SK-MEL-5 (cell line): ENCODE measurements around the gene AP1S3. TPM values are rescaled to one million over a fixed set of nuclear protein-coding genes. Genes with fewer than 3 reads are reported as not detected.

ENCODE experiments used
- DNase-seq: peaks from one replicate; pipeline ENCODE4 v3.0.0-alpha.2; 2016; ENCODE audit warnings: low read depth, low spot score
- in situ Hi-C: cut with HindIII; loops from 2 replicates; pipeline ENCODE4 v1.10.0; 2016; ENCODE audit warnings: low sequenced_read_pairs, high pct_unique_total_duplicates, low pct_unique_long_range_greater_than_20kb
- total RNA-seq: library from RNA; depleted of rRNA; stranded (reverse); fragments of >200 nt; shearing (Covaris generic); gene quantifications from 2 replicates; pipeline ENCODE4 v1.2.3, GENCODE V29; 2014

AP1S3 gene
- total RNA-seq, 1 experiment from 2014 or later: 15.5 TPM

DNA sequence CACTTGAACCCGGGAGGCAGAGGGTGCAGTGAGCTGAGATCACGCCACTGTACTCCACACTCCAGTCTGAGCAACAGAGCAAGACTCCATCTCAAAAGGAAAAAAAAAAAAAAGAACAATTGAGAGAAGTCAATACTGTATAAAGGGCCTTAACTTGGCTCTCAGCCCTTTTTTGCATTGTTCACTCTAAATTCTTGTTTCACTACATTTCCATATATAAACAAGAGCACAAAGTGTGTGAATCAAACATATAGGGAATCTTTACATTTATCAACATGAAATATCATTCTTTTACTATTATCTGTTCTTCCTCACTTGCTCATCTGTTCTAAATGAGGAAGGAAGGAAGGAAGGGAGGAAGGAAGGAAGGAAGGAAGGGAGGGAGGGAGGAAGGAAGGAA, 90.8 kb downstream of the AP1S3 start:
- in situ Hi-C loops: no loop called here
- no peak for DNase-seq

DNA sequence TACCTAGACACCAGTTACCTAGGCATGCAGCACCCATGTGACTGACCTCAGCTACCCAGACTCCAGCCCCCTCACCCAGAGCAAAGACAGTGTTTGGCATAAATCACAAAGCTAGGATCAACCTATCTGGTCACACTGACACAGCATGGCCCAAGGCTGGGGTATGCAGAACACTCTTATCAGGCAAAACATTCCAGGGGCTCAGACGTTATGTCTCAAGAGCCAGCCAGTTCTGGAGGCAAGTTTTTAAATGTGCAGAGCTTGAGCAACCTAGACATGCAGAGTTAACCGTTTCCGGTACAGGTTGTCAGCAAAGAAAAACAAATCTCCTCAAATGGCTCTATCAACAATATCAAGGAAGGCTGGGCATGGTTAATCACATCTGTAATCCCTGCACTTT, 92.8 kb downstream of the AP1S3 start:
- in situ Hi-C loops: no loop called here
- no peak for DNase-seq

DNA sequence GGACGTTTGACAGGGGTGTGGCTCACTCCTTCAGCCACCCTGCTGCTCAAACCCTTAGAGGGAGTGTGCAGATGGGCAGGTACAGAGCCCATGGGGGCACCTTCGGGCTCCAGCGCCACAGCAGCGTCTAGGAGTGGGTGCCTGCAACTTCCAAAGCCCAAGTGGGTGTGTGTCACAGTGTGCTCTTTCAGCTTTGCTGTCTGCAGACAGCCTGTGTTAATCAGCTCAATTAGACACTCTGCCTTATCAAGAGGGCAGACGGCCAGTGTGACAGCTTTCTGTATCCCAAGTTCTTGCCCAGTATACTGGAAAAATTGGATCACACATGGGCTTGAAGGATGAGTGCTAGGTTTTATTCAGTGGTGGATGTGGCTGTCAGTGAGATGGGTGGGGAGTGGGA, 96.7 kb downstream of the AP1S3 start:
- DNase-seq: no peak
- in situ Hi-C loops: no loop called here

DNA sequence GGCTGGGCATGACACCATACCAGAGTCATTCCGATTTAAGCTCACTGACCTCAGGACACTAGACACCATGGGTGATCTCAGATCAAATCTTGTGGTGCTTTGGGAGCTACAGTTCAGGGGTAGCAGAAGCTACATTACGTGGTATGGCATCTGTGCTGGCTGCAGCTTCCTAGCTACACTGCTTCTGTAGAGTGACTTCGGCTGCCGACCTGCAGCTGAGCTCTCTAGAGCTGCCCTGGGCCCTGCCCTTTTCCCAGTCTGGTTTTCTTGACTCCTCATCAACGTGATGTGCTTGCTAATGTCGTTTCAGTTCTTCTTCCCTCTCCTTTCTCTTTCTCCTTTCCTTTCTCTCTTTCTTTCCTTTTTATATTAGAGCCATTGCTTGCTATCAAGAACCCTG, 100.2 kb downstream of the AP1S3 start:
- DNase-seq: no peak
- in situ Hi-C loops: no loop called here

DNA sequence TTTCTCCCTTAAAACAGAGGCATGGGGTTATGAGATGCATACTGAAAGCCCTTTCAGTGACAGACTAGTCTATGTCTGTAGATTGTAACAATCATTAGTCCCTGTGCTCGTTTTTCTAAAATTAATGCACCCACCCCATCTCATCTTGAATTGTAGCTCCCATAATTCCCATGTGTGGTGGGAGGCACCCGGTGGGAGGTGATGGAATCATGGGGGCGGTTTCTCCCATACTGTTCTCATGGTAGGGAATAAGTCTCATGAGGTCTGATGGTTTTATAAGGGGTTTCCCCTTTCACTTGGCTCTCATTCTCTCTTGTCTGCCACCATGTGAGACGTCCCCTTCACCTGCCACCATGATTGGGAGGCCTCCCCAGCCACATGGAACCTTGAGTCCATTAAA, 100.9 kb downstream of the AP1S3 start:
- in situ Hi-C loops: no loop called here

DNA sequence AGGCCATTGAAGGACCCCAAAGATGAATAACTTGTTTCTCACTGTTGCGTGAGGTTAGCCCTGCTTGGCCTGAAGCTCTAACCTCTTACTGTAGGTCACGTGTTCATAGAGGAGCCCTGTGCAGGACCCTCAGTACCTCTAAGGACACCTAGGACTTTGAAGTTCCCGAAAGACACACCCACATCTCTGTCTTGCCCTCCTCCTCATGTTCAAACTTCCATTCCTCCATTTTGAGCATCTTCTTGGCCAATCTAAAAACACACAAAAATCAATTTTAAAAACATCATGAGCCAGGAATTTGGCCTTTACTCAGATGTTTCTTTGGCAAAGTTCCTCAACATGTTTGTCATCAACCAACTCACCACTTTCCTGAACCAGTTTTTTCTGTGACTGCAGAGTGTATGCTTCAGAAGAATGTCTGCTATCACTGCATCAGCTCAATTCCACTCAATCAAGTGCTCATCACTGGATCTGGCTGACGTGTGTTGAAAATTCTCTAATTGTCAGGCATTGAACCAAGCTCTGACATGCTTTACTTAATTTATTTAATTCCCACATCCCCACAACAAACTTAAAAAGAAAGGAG, 101.6 kb downstream of the AP1S3 start:
- in situ Hi-C loops: no loop called here
- no peak for DNase-seq

More for the DNA sequence above, 100.9 kb downstream of the AP1S3 start:
- DNase-seq: no peak

DNA sequence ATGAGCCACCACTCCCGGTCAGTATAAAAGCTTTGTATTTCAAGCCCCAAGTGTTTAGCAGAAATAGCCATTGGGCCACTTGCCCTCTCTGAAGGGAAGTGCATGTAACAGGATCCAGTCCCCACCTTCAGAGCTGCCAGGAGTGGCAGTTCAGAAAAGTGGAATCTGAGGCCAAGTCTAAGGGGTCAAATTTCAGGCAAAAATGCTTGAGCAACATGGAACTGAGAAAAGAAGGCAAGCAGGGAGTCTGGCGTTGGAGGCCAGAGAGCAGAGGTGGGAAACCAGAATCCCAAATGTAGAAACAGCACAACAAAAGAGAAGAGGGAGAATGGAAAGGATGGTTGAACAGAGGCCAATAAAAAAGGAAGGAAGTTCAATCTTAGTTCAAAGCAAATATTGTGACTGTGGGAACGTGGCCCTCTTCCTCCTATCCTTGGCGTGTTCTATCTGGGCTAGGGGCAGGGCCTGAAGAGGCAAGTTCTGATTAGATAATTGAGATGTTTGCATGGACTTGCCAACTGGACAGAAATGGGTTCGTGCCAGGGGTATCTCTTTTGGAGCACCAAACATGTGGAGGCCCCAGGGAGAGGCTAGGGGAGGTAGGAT, 102.2 kb downstream of the AP1S3 start:
- DNase-seq: no peak
- in situ Hi-C loops: no loop called here

DNA sequence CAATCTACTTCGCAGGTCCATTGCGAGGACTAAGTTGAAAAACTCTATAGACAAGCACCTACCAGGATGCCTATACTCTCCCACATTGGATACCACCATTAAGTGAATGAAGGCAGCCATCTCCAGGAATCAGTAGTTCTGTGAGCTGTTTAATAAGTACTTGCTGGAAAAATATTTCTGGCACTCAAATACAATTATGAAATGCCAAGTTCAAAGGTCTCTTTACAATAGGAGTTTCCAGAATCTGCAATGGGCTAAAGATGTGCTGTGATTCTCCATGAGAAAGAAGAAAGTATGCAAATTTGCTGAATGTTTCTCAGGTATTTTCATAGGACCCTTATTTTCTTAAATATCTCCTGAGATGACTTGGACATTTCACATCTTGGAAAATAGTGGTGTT, 103.0 kb downstream of the AP1S3 start:
- no peak for DNase-seq
- in situ Hi-C loops: no loop called here

DNA sequence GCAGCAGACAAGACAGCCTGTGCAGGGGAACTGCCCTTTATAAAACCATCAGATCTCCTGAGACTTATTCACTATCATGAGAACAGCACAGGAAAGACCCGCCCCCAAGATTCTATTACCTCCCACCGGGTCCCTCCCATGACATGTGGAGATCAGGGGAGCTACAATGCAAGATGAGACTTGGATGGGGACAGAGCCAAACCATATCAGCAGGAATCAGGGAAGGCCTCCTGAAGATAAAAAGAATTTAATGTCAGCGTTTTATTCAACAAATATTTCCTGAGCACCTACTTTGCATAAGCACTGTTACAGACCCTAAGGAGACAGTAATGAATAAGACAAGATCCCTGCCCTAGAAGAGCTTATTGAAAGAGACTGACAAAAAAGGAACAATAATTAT, 105.0 kb downstream of the AP1S3 start:
- peak; percentile 18 for DNase-seq
- in situ Hi-C loops: no loop called here

DNA sequence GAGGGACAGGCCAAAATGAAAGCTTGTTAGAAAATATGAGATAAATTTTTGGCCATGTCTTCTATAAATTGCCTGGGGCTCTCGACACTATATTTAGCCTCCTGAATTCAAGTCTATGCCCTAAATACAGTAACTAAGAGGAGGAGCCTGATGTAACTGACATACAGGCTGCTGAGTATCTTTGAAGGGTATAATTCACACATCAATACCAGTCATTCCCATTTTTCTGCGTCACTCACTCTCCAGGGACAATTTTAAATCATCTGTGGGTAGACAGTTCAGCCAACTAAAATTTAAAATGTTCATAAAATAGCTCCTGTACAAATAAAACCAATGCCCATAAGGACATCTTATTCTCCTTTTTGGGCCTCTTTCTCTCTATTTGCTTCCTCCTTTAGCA, 105.9 kb downstream of the AP1S3 start:
- no peak for DNase-seq
- in situ Hi-C loops: no loop called here

DNA sequence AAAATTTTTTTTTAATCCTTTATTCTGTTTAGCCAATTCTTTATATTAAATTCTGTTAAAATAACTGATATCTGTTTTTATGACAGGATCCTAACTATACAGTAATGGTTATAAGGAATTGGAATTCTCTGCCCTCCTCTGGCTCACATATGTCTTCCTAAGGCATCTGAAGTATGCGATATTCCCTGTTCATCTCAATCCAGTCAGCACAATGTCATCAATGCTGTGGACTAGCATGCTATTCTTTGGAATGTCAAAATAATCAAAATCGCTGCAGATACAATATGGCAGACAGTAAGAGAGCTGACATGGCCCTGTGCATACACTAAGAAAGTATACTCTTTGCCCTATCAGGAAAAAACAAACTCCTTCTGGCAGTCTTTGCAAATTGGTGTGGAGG, 107.6 kb downstream of the AP1S3 start:
- in situ Hi-C loops: no loop called here
- DNase-seq: no peak

DNA sequence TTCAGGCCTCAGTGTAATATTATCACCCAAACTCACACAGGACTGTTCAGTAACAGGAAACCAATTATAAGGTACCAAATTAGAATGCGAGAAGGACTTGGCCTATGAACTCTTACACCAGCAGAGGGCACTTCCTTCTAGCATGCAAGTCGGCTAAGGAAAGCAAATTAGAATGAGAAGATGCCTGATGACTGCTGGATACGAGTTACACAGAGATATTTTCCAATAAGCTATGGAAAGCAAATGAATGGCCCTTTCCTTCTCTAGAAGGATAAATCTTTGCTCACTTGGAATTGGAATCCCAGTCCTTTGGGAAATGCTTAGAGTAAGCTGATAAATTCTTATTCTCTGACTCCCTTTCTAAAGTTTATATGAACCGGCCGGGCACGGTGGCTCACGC, 109.8 kb downstream of the AP1S3 start:
- peak; percentile 86 for DNase-seq
- in situ Hi-C loops: no loop called here

DNA sequence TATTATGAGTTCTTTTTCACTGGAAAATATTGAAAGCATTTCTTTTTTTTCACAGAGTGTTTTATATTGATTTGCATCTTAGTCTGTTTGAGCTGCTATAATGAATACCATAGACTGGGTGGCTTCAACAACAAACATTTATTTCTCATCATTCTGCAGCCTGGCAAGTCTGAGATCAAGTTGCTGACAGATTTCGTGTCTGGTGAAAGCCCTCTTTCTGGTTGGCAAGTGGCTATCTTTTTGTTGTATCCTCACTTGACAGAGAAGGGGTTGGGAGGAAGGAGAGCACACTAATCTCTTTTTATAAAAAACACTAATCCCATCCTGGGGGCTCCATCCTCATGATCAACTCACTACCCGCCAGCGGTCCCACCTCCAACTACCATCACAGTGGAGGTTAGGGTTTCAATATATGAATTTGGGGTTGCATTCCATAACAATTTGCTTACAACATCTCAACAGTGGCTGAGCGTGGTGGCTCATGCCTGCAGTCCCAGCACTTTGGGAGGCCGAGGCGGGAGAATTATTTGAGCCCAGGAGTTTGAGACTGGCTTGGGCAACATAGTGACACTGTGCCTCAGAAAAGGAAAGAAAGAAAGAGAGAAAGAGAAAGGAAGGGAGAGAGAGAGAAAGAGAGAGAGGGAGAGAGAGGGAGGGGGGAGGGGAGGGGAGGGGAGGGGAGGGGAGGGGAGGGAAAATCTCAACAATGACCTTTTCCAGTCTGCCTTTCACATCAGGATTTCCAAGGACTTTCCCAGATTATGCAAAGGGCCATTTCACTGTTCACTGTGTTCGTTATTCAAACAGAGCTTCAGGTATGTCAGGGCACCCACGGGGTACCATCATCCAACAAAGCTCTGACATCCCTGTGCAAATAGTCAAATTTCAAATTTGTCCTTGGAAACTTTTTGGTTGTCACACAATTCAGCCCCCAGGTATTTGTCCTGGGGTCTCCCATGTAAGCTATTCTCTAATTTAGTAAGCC, 111.1 kb downstream of the AP1S3 start:
- in situ Hi-C loops: no loop called here
- DNase-seq: peak; percentile 55

DNA sequence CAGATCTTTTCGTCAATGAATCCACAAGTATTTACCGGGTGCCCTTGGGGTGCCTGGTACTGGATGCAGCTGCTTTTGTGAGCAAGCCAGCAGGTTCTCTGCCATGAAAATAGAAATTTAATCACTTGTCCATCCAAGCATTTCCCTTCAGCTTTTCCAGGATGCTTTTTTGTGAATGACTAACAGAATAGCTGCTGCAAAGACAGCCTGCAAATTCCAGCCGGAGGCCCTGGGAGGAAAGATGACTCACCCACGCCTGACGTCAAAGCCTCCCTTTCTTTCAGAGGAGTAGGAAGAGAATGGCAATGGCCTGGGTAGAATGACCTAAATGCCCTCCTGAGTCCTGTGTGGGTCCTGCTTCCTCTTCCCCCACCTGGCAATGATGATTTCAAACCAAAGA, 111.9 kb downstream of the AP1S3 start:
- in situ Hi-C loops: no loop called here
- peak; percentile 97 for DNase-seq

DNA sequence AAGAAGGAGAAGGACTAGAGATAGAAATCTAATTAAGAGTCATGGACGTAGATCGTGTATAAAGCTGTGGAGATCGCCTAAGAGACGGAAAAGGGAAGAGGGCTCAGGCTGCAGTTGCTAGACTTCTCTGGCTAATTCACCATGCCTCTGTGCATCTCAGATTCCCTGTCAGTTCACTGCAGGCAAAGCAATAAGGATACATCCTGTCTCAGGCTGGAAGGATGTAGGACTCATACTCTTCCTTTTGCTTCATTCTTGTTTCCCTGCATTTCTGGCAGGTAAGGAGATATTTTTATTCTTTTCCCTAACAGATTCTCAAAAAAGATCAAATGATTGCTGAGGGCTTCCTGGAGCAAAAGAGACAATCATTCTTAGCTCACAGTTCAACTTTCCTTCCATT, 112.5 kb downstream of the AP1S3 start:
- DNase-seq: peak; percentile 44
- in situ Hi-C loops: no loop called here

DNA sequence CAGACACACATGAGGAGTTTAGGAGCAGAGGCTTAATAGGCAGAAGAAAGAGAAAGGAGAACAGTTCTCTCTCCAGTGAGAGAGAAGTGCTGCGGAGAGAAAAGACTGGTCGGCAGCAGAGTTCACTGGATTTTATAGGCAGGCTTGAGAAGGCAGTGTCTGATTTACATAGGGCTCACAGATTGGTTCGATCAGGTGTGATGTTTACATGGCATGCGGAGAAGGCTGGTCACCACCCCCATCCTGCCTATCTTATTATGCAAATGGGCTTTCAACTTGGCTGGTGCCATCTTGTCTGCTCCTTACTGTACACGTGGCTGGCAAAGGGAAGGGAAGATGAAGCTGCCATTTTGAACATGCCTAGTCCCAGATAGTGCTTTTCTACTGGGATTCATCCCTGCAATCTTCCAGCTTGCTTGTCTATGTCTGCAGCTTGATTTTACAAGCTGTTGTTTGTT, 113.4 kb downstream of the AP1S3 start:
- in situ Hi-C loops: no loop called here
- DNase-seq: peak; percentile 87

DNA sequence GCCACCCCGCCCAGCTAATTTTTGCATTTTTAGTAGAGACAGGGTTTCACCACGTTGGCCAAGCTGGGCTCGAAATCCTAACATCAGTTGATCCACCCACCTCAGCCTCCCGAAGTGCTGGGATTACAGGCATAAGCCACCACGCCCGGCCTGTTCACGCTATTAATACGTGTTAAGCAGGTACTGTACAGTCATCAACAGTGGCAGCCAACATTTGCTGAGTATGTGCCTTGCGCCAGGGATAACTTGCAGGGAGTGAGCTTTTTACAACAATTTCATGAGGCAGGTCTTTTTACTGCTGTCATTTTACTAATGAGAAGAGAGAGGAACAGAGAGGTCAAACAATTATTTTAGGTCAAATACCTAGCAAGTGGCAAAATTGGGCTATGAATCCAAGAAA, 115.2 kb downstream of the AP1S3 start:
- in situ Hi-C loops: no loop called here
- no peak for DNase-seq

DNA sequence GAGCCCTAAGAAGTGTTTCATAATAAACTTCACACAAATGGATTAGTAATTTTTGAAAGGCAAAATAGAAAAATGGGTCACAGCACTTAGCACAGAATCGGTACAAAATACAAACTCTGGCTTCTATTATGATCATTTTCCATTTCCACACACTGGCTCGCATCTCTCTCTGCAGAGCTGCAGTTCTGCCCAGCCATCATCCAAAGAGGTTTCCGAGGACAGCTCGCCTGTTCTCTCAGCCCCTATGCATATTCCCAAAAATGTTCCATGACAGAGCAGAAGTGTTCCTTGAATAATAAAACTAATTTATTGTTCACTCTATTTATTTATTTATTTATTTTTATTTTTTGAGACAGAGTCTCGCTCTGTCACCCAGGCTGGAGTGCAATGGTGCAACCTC, 115.6 kb downstream of the AP1S3 start:
- in situ Hi-C loops: no loop called here
- DNase-seq: no peak

DNA sequence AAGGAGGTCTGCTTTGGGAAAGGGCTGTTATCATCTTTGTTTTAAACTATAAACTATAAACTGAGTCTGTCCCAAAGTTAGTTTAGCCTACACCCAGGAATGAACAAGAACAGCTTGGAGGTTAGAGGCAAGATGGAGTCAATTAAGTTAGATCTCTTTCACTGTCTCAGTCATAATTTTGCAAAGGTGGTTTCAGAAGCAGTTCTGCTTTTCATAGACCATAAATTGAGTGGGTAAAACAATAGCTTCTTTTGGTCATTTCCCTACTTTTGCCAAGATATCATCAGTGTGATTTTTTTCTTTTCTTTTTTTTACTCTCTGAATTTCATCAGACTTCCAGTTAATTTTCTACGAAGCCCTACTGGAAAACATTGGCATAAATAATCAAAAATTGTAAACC, 117.0 kb downstream of the AP1S3 start:
- DNase-seq: no peak
- in situ Hi-C loops: no loop called here
